Inflammatory macrophage treated with lipopolysaccharide for 1 hour (primary cell): ENCODE data around the gene BPIFA1.

Experiments used
- DNase-seq, 2 donors: peaks; one replicate each; pipeline ENCODE4 v3.0.0-alpha.2; 2020 to 2022

The BPIFA1 gene

GRCh38 chr20:33240923-33241322 is 5.1 kb downstream of the BPIFA1 start:
- no peak for DNase-seq

- no peak for DNase-seq
These were observed 6.7 kb downstream of the BPIFA1 start for GRCh38 chr20:33242319-33243100.

GRCh38 chr20:33246077-33246476 is 10.3 kb downstream of the BPIFA1 start:
- no peak for DNase-seq

- DNase-seq, result no peak
These were observed 13.7 kb downstream of the BPIFA1 start for GRCh38 chr20:33249456-33249855.

- DNase-seq, result no peak
These were observed 14.9 kb downstream of the BPIFA1 start for GRCh38 chr20:33250666-33251065.

GRCh38 chr20:33251496-33251895 is 15.7 kb downstream of the BPIFA1 start:
- DNase-seq, result no peak

- no peak for DNase-seq
These were observed 16.7 kb downstream of the BPIFA1 start for GRCh38 chr20:33252460-33252859.

GRCh38 chr20:33255005-33255404 is 19.2 kb downstream of the BPIFA1 start:
- DNase-seq, result no peak

- DNase-seq, result no peak
These were observed 21.4 kb downstream of the BPIFA1 start for GRCh38 chr20:33257237-33257636.

- no peak for DNase-seq
These were observed 23.6 kb downstream of the BPIFA1 start for GRCh38 chr20:33259371-33259770.

- no peak for DNase-seq
These were observed 25.7 kb downstream of the BPIFA1 start for GRCh38 chr20:33261465-33261864.

- peak; percentile 66 to 78 for DNase-seq
These were observed 26.9 kb downstream of the BPIFA1 start for GRCh38 chr20:33262658-33263065.

GRCh38 chr20:33263784-33264183 is 28.0 kb downstream of the BPIFA1 start:
- no peak for DNase-seq

GRCh38 chr20:33267701-33268100 is 31.9 kb downstream of the BPIFA1 start:
- DNase-seq, result peak; percentile 24 to 38

GRCh38 chr20:33272155-33272873 is 36.5 kb downstream of the BPIFA1 start:
- DNase-seq, result no peak

GRCh38 chr20:33273117-33273851 is 37.5 kb downstream of the BPIFA1 start:
- DNase-seq, result no peak

- DNase-seq, result no peak
These were observed 39.4 kb downstream of the BPIFA1 start for GRCh38 chr20:33275215-33275614.

- DNase-seq, result no peak
These were observed 40.1 kb downstream of the BPIFA1 start for GRCh38 chr20:33275871-33276270.

GRCh38 chr20:33276303-33277113 is 40.7 kb downstream of the BPIFA1 start:
- no peak for DNase-seq

- no peak for DNase-seq
These were observed 42.0 kb downstream of the BPIFA1 start for GRCh38 chr20:33277471-33278441.

GRCh38 chr20:33278700-33279099 is 42.9 kb downstream of the BPIFA1 start:
- DNase-seq, result no peak
